Measurements from ENCODE around the gene ZBTB43. TPM values are rescaled to one million over a fixed set of nuclear protein-coding genes. Genes with fewer than 3 reads are reported as not detected.

ZBTB43 gene
- total RNA-seq, 1 donor from 2014 or later: 21.5 TPM

GRCh38 chr9:126761274-126761673 is 43.6 kb upstream of the ZBTB43 start:
- no peaks in the 10 kb centered on the region for H3K79me2 ChIP-seq (ENCODE audit: insufficient read depth, low read length)
- no peak overlapping the region for H3K9ac ChIP-seq (ENCODE audit: low read length)
- no peaks in the 10 kb centered on the region for H3K4me1 ChIP-seq (ENCODE audit: insufficient read depth, low read length)
- no peak for DNase-seq (ENCODE audit: low read depth)
- no peak overlapping the region for H3K4me2 ChIP-seq (ENCODE audit: low read length)
- H2AFZ ChIP-seq (ENCODE audit: low read depth, low read length): peak overlapping the region; percentile 61
- no peak overlapping the region for H3K27ac ChIP-seq (ENCODE audit: low read depth, low read length)
- Mint-ChIP-seq H3K36me3 (ENCODE audit: low read depth, unreplicated experiment) (no peaks in the 10 kb centered on the region), H3K4me3 (ENCODE audit: unreplicated experiment) (no peak overlapping the region), H3K4me1 (ENCODE audit: low read depth, unreplicated experiment) (no peaks in the 10 kb centered on the region), H3K9me3 (ENCODE audit: unreplicated experiment) (peaks cover 3% of the 10 kb centered on the region), H3K27me3 (ENCODE audit: low read depth, unreplicated experiment) (peaks cover 16% of the 10 kb centered on the region), H3K27ac (ENCODE audit: unreplicated experiment) (no peak overlapping the region)
- no peaks in the 10 kb centered on the region for H3K36me3 ChIP-seq (ENCODE audit: insufficient read depth, low read length)
- no peak for FAIRE-seq
- H3K4me3 ChIP-seq (ENCODE audit: insufficient read depth, low read depth, low read length): no peak overlapping the region
- H3K9me3 ChIP-seq (ENCODE audit: insufficient read depth, low read depth, low read length): no peaks in the 10 kb centered on the region
- no peaks in the 10 kb centered on the region for H3K27me3 ChIP-seq (ENCODE audit: insufficient read depth, low read length)
- TF ChIP-seq EZH2 (IDR thresholded peaks at IDR 0.05; ENCODE audit: insufficient read depth, low read length): no peak
- no peaks in the 10 kb centered on the region for H4K20me1 ChIP-seq (ENCODE audit: insufficient read depth, low read length)

- Histone ChIP-seq H4K20me1 (ENCODE audit: insufficient read depth, low read length) (no peaks in the 10 kb centered on the region), H2AFZ (ENCODE audit: low read depth, low read length) (peak overlapping the region; percentile 3), H3K36me3 (ENCODE audit: insufficient read depth, low read length) (no peaks in the 10 kb centered on the region), H3K4me2 (ENCODE audit: low read length) (peak overlapping the region; percentile 21), H3K27ac (ENCODE audit: low read depth, low read length) (no peak overlapping the region), H3K9me3 (ENCODE audit: insufficient read depth, low read depth, low read length) (no peaks in the 10 kb centered on the region), H3K27me3 (ENCODE audit: insufficient read depth, low read length) (no peaks in the 10 kb centered on the region), H3K4me3 (ENCODE audit: insufficient read depth, low read depth, low read length) (no peak overlapping the region), H3K79me2 (ENCODE audit: insufficient read depth, low read length) (no peaks in the 10 kb centered on the region), H3K4me1 (ENCODE audit: insufficient read depth, low read length) (no peaks in the 10 kb centered on the region), H3K9ac (ENCODE audit: low read length) (no peak overlapping the region)
- H3K27ac Mint-ChIP-seq (ENCODE audit: unreplicated experiment): no peak overlapping the region
- no peaks in the 10 kb centered on the region for H3K36me3 Mint-ChIP-seq (ENCODE audit: low read depth, unreplicated experiment)
- FAIRE-seq: no peak
- no peaks in the 10 kb centered on the region for H3K4me1 Mint-ChIP-seq (ENCODE audit: low read depth, unreplicated experiment)
- peaks cover 11% of the 10 kb centered on the region for H3K27me3 Mint-ChIP-seq (ENCODE audit: low read depth, unreplicated experiment)
- TF ChIP-seq EZH2 (IDR thresholded peaks at IDR 0.05; ENCODE audit: insufficient read depth, low read length) (no peak), CTCF (IDR thresholded peaks at IDR 0.05; ENCODE audit: insufficient read depth, low read depth, low read length) (no peak)
- peaks cover under 1% of the 10 kb centered on the region for H3K9me3 Mint-ChIP-seq (ENCODE audit: unreplicated experiment)
- no peak overlapping the region for H3K4me3 Mint-ChIP-seq (ENCODE audit: unreplicated experiment)
- peak; percentile 25 for DNase-seq (ENCODE audit: low read depth)
Observed at GRCh38 chr9:126763130-126763764, 41.6 kb upstream of the ZBTB43 start.

- no peak overlapping the region for H2AFZ ChIP-seq (ENCODE audit: low read depth, low read length)
- no peak overlapping the region for H3K4me3 ChIP-seq (ENCODE audit: insufficient read depth, low read depth, low read length)
- no peak overlapping the region for H3K27ac ChIP-seq (ENCODE audit: low read depth, low read length)
- no peaks in the 10 kb centered on the region for H3K9me3 ChIP-seq (ENCODE audit: insufficient read depth, low read depth, low read length)
- Mint-ChIP-seq H3K36me3 (ENCODE audit: low read depth, unreplicated experiment) (no peaks in the 10 kb centered on the region), H3K4me1 (ENCODE audit: low read depth, unreplicated experiment) (no peaks in the 10 kb centered on the region), H3K9me3 (ENCODE audit: unreplicated experiment) (no peaks in the 10 kb centered on the region), H3K27ac (ENCODE audit: unreplicated experiment) (no peak overlapping the region), H3K4me3 (ENCODE audit: unreplicated experiment) (no peak overlapping the region), H3K27me3 (ENCODE audit: low read depth, unreplicated experiment) (peaks cover 28% of the 10 kb centered on the region)
- no peak for TF ChIP-seq EZH2 (IDR thresholded peaks at IDR 0.05; ENCODE audit: insufficient read depth, low read length)
- peak; percentile 36 for TF ChIP-seq CTCF (IDR thresholded peaks at IDR 0.05; ENCODE audit: insufficient read depth, low read depth, low read length)
- H3K79me2 ChIP-seq (ENCODE audit: insufficient read depth, low read length): no peaks in the 10 kb centered on the region
- H3K4me1 ChIP-seq (ENCODE audit: insufficient read depth, low read length): no peaks in the 10 kb centered on the region
- H3K9ac ChIP-seq (ENCODE audit: low read length): no peak overlapping the region
- H4K20me1 ChIP-seq (ENCODE audit: insufficient read depth, low read length): no peaks in the 10 kb centered on the region
- no peak overlapping the region for H3K4me2 ChIP-seq (ENCODE audit: low read length)
- peaks cover 10% of the 10 kb centered on the region for H3K27me3 ChIP-seq (ENCODE audit: insufficient read depth, low read length)
- FAIRE-seq (no peak), DNase-seq (ENCODE audit: low read depth) (no peak)
- H3K36me3 ChIP-seq (ENCODE audit: insufficient read depth, low read length): no peaks in the 10 kb centered on the region
Observed at GRCh38 chr9:126773004-126773607, 31.7 kb upstream of the ZBTB43 start.

Measured in astrocyte (in vitro differentiated cells and primary cell).